ENCODE measurements around the gene HTN3. TPM values are rescaled to one million over a fixed set of nuclear protein-coding genes. Genes with fewer than 3 reads are reported as not detected.
"Not testable (repeated sequence)": the region's sequence is repeated elsewhere in the genome, so short reads cannot be mapped to it uniquely, and the experiment has no call there.

The HTN3 gene
- total RNA-seq, 3 donors from 2014 or later (not counting 1 experiment from before 2014, with no cell fraction given), result not detected

DNA sequence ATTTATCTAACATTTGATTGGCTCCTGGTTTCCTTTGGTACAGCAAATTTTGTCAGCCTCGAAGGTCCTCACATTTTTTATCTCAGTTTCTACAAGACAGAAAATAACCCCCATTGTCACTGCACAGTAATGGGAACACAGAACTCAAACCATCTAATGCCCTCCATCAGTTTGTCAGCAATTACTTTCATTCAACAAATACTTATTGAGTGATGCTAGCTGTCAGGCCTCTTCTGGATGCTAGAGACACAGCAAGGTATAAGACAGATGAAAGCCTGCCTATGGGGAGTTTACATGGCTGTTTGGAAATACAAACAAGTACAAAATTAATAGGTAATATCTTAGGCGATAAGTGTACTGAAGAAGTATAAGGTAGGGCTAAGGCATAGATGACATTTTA, 5.0 kb upstream of the HTN3 start:
- peaks cover 0 to 6% of the 10 kb centered on the region in 2 donors for H3K9me3 Mint-ChIP-seq
- no peaks in the 10 kb centered on the region for H3K36me3 ChIP-seq (ENCODE audit: control insufficient read depth, insufficient read depth, low read length)
- no peaks in the 10 kb centered on the region for H3K36me3 Mint-ChIP-seq
- no peak for ATAC-seq
- H3K27ac Mint-ChIP-seq, result no peak overlapping the region
- no peak overlapping the region for H3K4me3 Mint-ChIP-seq
- no peaks in the 10 kb centered on the region for H3K27me3 Mint-ChIP-seq (ENCODE audit: low read depth in 2 of 2)
- H3K4me3 ChIP-seq (ENCODE audit: low read length), result no peak overlapping the region
- TF ChIP-seq, protein P1, sequence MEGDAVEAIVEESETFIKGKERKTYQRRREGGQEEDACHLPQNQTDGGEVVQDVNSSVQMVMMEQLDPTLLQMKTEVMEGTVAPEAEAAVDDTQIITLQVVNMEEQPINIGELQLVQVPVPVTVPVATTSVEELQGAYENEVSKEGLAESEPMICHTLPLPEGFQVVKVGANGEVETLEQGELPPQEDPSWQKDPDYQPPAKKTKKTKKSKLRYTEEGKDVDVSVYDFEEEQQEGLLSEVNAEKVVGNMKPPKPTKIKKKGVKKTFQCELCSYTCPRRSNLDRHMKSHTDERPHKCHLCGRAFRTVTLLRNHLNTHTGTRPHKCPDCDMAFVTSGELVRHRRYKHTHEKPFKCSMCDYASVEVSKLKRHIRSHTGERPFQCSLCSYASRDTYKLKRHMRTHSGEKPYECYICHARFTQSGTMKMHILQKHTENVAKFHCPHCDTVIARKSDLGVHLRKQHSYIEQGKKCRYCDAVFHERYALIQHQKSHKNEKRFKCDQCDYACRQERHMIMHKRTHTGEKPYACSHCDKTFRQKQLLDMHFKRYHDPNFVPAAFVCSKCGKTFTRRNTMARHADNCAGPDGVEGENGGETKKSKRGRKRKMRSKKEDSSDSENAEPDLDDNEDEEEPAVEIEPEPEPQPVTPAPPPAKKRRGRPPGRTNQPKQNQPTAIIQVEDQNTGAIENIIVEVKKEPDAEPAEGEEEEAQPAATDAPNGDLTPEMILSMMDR (IDR thresholded peaks at IDR 0.05), result no peak
- intact Hi-C loops (cut with micrococcal nuclease), result no loop called here
- WGBS (ENCODE audit: insufficient coverage), result 73% methylated on average over 2 of the region's 2 CpGs
- H3K4me1 Mint-ChIP-seq, result no peaks in the 10 kb centered on the region
- H3K4me1 ChIP-seq (ENCODE audit: control insufficient read depth, insufficient read depth, low read length), result no peaks in the 10 kb centered on the region
- no peak for DNase-seq
- no peaks in the 10 kb centered on the region for H3K9me3 ChIP-seq (ENCODE audit: control insufficient read depth, insufficient read depth, low read length)
- no peaks in the 10 kb centered on the region for H3K27me3 ChIP-seq (ENCODE audit: control insufficient read depth, insufficient read depth, low read length)
- no peak overlapping the region for H3K27ac ChIP-seq (ENCODE audit: low read length)

DNA sequence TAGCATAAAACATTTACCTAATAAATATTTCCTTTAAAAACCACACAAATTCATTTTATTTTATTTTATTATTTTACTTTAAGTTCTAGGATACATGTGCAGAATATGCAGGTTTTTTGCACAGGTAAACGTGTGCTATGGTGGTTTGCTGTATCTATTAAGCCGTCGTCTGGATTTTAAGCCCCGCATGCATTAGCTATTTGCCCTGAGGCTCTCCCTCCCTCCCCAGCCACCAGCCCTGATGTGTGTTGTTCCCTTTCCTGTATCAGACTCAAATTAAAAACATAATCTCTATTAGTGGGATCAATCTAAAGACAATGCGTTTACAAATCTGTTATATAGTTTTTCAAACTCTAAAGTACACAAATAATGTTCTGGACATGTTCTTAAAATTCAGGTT, 1.2 kb upstream of the HTN3 start:
- H3K27ac Mint-ChIP-seq, result no peak overlapping the region
- H3K4me3 Mint-ChIP-seq, result no peak overlapping the region
- no peaks in the 10 kb centered on the region for H3K9me3 ChIP-seq (ENCODE audit: control insufficient read depth, insufficient read depth, low read length)
- ATAC-seq, result no peak
- H3K36me3 ChIP-seq (ENCODE audit: control insufficient read depth, insufficient read depth, low read length), result no peaks in the 10 kb centered on the region
- no peak overlapping the region for H3K4me3 ChIP-seq (ENCODE audit: low read length)
- H3K36me3 Mint-ChIP-seq, result no peaks in the 10 kb centered on the region
- no peaks in the 10 kb centered on the region for H3K27me3 Mint-ChIP-seq (ENCODE audit: low read depth in 2 of 2)
- no peaks in the 10 kb centered on the region for H3K27me3 ChIP-seq (ENCODE audit: control insufficient read depth, insufficient read depth, low read length)
- TF ChIP-seq, protein P1 (IDR thresholded peaks at IDR 0.05), result no peak
- DNase-seq, result no peak
- no peaks in the 10 kb centered on the region for H3K4me1 ChIP-seq (ENCODE audit: control insufficient read depth, insufficient read depth, low read length)
- intact Hi-C loops (cut with micrococcal nuclease), result no loop called here
- H3K9me3 Mint-ChIP-seq, result peaks cover 3 to 6% of the 10 kb centered on the region in 2 donors
- H3K27ac ChIP-seq (ENCODE audit: low read length), result no peak overlapping the region
- no peaks in the 10 kb centered on the region for H3K4me1 Mint-ChIP-seq
- 85% methylated on average over 5 of the region's 5 CpGs for whole genome bisulfite sequencing (ENCODE audit: insufficient coverage)

DNA sequence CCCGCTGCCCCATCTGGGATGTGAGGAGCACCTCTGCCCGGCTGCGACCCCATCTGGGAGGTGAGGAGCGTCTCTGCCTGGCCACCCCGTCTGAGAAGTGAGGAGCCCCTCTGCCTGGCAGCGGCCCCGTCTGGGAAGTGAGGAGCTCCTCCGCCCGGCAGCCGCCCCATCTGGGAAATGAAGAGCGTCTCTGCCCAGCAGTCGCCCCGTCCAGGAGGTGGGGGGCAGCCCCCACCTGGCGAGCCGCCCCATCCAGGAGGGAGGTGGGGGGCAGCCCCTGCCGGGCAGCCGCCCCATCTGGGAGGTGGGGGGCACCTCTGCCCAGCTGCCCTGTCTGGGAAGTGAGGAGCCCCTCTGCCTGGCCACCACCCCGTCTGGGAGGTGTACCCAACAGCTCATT, 9.3 kb downstream of the HTN3 start:
- H3K36me3 ChIP-seq (ENCODE audit: control insufficient read depth, insufficient read depth, low read length); H3K4me3 ChIP-seq (ENCODE audit: low read length); H3K27me3 Mint-ChIP-seq (ENCODE audit: low read depth in 2 of 2); H3K36me3 Mint-ChIP-seq; H3K27ac ChIP-seq (ENCODE audit: low read length); H3K9me3 ChIP-seq (ENCODE audit: control insufficient read depth, insufficient read depth, low read length); intact Hi-C loops (cut with micrococcal nuclease); ATAC-seq; H3K4me1 ChIP-seq (ENCODE audit: control insufficient read depth, insufficient read depth, low read length); H3K4me3 Mint-ChIP-seq; H3K27ac Mint-ChIP-seq; H3K27me3 ChIP-seq (ENCODE audit: control insufficient read depth, insufficient read depth, low read length); DNase-seq; H3K4me1 Mint-ChIP-seq: not testable (repeated sequence)
- WGBS (ENCODE audit: insufficient coverage), result 91% methylated on average over 18 of the region's 18 CpGs
- H3K9me3 Mint-ChIP-seq, result peaks cover 9 to 12% of the 10 kb centered on the region in 2 donors

DNA sequence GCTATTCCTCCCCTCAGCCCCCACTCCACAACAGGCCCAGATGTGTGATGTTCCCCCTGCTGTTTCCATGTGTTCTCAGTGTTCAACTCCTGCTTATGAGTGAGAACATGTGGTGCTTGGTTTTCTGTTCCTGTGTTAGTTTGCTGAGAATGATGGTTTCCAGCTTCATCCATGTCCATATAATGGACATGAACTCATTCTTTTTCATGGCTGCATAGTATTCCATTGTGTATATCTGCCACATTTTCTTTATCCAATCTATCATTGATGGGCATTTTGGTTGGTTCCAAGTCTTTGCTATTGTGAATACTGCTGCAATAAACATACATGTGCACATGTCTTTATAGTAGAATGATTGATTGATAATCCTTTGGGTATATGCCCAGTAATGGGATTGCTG, 11.7 kb downstream of the HTN3 start:
- ATAC-seq; DNase-seq; H3K27ac ChIP-seq (ENCODE audit: low read length); H3K9me3 ChIP-seq (ENCODE audit: control insufficient read depth, insufficient read depth, low read length); H3K4me3 ChIP-seq (ENCODE audit: low read length); H3K4me1 ChIP-seq (ENCODE audit: control insufficient read depth, insufficient read depth, low read length); H3K36me3 ChIP-seq (ENCODE audit: control insufficient read depth, insufficient read depth, low read length); H3K27me3 Mint-ChIP-seq (ENCODE audit: low read depth in 2 of 2); H3K27ac Mint-ChIP-seq; H3K27me3 ChIP-seq (ENCODE audit: control insufficient read depth, insufficient read depth, low read length); H3K4me3 Mint-ChIP-seq; H3K36me3 Mint-ChIP-seq; intact Hi-C loops (cut with micrococcal nuclease); H3K4me1 Mint-ChIP-seq: not testable (repeated sequence)
- peaks cover 5 to 10% of the 10 kb centered on the region in 2 donors for H3K9me3 Mint-ChIP-seq
